C1 segment of cervical spinal cord (tissue), 14 donors: ENCODE measurements around the gene PDE2A.

Experiments
- DNase-seq, 14 donors: peaks; one replicate each; lab custom pipeline; 2025; lab: John Stamatoyannopoulos, UW

PDE2A gene

GRCh38 chr11:72591785-72592502 is 82.3 kb downstream of the PDE2A start:
- DNase-seq, result peak in 1 of 14 donors; percentile 82

- DNase-seq, result no peak
Measured at GRCh38 chr11:72591023-72591422, 83.2 kb downstream of the PDE2A start.

GRCh38 chr11:72589802-72590761 is 84.1 kb downstream of the PDE2A start:
- DNase-seq, result no peak

- DNase-seq, result no peak
Measured at GRCh38 chr11:72588421-72589410, 85.5 kb downstream of the PDE2A start.

GRCh38 chr11:72587696-72588095 is 86.5 kb downstream of the PDE2A start:
- no peak for DNase-seq

GRCh38 chr11:72586321-72587090 is 87.7 kb downstream of the PDE2A start:
- DNase-seq, result no peak

- DNase-seq, result peak in 9 of 14 donors; percentile 6 to 52 (median 19)
Measured at GRCh38 chr11:72585762-72586311, 88.4 kb downstream of the PDE2A start.

GRCh38 chr11:72584939-72585597 is 89.2 kb downstream of the PDE2A start:
- DNase-seq, result no peak

GRCh38 chr11:72584293-72584938 is 89.8 kb downstream of the PDE2A start:
- peak in 6 of 14 donors; percentile 17 to 64 (median 34) for DNase-seq

- DNase-seq, result no peak
Measured at GRCh38 chr11:72583616-72584292, 90.5 kb downstream of the PDE2A start.

GRCh38 chr11:72583177-72583553 is 91.1 kb downstream of the PDE2A start:
- DNase-seq, result no peak

- DNase-seq, result no peak
Measured at GRCh38 chr11:72582206-72583176, 91.7 kb downstream of the PDE2A start.

- DNase-seq, result no peak
Measured at GRCh38 chr11:72581067-72581466, 93.2 kb downstream of the PDE2A start.

- DNase-seq, result no peak
Measured at GRCh38 chr11:72580642-72580950, 93.6 kb downstream of the PDE2A start.

- DNase-seq, result no peak
Measured at GRCh38 chr11:72579816-72580641, 94.2 kb downstream of the PDE2A start.

GRCh38 chr11:72578991-72579815 is 95.0 kb downstream of the PDE2A start:
- no peak for DNase-seq
